Smooth muscle cell of the pulmonary artery (primary cell): ENCODE results near the gene B3GALT4. TPM values are rescaled to one million over a fixed set of nuclear protein-coding genes. Genes with fewer than 3 reads are reported as not detected.

Experiments used
- total RNA-seq: library from RNA; depleted of rRNA; stranded (reverse); fragments of >200 nt; gene quantifications from 2 replicates; pipeline ENCODE4 v1.2.3, GENCODE V29; 2014

B3GALT4 gene
- 4.9 and 7.6 TPM in 2 replicates for total RNA-seq

GRCh38 chr6:33276864-33277662, at the start of gene B3GALT4:
Gene B3GALT4 (plus strand): TSS chr6:33277123. CDS start chr6:33277420, 297 bp downstream.

GRCh38 chr6:33271468-33272274, 5.3 kb upstream of the B3GALT4 start, which contains the start of the genes RPS18 and VPS52:
Gene RPS18 (plus strand): TSS chr6:33272075. CDS start chr6:33272120, 45 bp downstream.
Gene VPS52 (minus strand): TSS chr6:33271876. CDS start chr6:33271675, 201 bp downstream.

GRCh38 chr6:33288921-33289783, 12.2 kb downstream of the B3GALT4 start, which contains the start of the genes PFDN6 and WDR46:
Gene PFDN6 (plus strand): TSS chr6:33289601. CDS start chr6:33289857, 256 bp downstream.
Gene WDR46 (minus strand): TSS chr6:33289239. CDS start chr6:33289170, 69 bp downstream.

GRCh38 chr6:33298773-33299236, 21.9 kb downstream of the B3GALT4 start, which contains the start of gene RGL2:
Gene RGL2 (minus strand): TSS chr6:33298942. CDS start chr6:33298610, 332 bp downstream.

GRCh38 chr6:33313709-33314514, 37.0 kb downstream of the B3GALT4 start, which contains the start of gene TAPBP:
Gene TAPBP (minus strand): TSS chr6:33314078. CDS start chr6:33314041, 37 bp downstream.

GRCh38 chr6:33317669-33318425, 40.9 kb downstream of the B3GALT4 start, which contains the start of gene ZBTB22:
Gene ZBTB22 (minus strand): TSS chr6:33317744. CDS start chr6:33316916, 828 bp downstream.

Other genes starting within 250 kb of the B3GALT4 start
- gene HLA-DPA1, start 203.5 kb upstream of the B3GALT4 start, total RNA-seq = 0.17 and 3.8 TPM in 2 replicates
- gene HLA-DPB1, start 201.1 kb upstream of the B3GALT4 start, total RNA-seq = 2.8 and 19.5 TPM in 2 replicates
- 0.13 and 0.83 TPM in 2 replicates for gene COL11A2, start 84.7 kb upstream of the B3GALT4 start, total RNA-seq
- 32.2 and 34.4 TPM in 2 replicates for gene RXRB, start 76.5 kb upstream of the B3GALT4 start, total RNA-seq
- 158 and 190 TPM in 2 replicates for gene SLC39A7, start 76.3 kb upstream of the B3GALT4 start, total RNA-seq
- 4.2 and 5.4 TPM in 2 replicates for gene HSD17B8, start 72.5 kb upstream of the B3GALT4 start, total RNA-seq
- 33.2 and 33.3 TPM in 2 replicates for gene RING1, start 68.6 kb upstream of the B3GALT4 start, total RNA-seq
- gene VPS52, start 5.2 kb upstream of the B3GALT4 start, total RNA-seq = 40.2 and 44.2 TPM in 2 replicates
- 1,733 and 1,914 TPM in 2 replicates for gene RPS18, start 5.0 kb upstream of the B3GALT4 start, total RNA-seq
- 44.7 and 54.2 TPM in 2 replicates for gene WDR46, start 12.1 kb downstream of the B3GALT4 start, total RNA-seq
- 20.1 and 25.2 TPM in 2 replicates for gene PFDN6, start 12.5 kb downstream of the B3GALT4 start, total RNA-seq
- gene RGL2, start 21.8 kb downstream of the B3GALT4 start, total RNA-seq = 27.0 and 46.3 TPM in 2 replicates
- gene TAPBP, start 37.0 kb downstream of the B3GALT4 start, total RNA-seq = 91.0 and 112 TPM in 2 replicates
- gene ZBTB22, start 40.6 kb downstream of the B3GALT4 start, total RNA-seq = 28.3 and 28.5 TPM in 2 replicates
- 32.6 and 46.1 TPM in 2 replicates for gene DAXX, start 45.8 kb downstream of the B3GALT4 start, total RNA-seq
- 2.1 and 5.0 TPM in 2 replicates for gene KIFC1, start 114.7 kb downstream of the B3GALT4 start, total RNA-seq
- 25.1 and 30.0 TPM in 2 replicates for gene PHF1, start 133.9 kb downstream of the B3GALT4 start, total RNA-seq
- gene CUTA, start 141.0 kb downstream of the B3GALT4 start, total RNA-seq = 102 and 104 TPM in 2 replicates
- 10.5 and 16.1 TPM in 2 replicates for gene SYNGAP1, start 142.9 kb downstream of the B3GALT4 start, total RNA-seq
- gene ZBTB9, start 177.5 kb downstream of the B3GALT4 start, total RNA-seq = 4.9 and 6.5 TPM in 2 replicates